DMS79 (cell line): ENCODE data around the gene TMC8.

ENCODE experiments used
- DNase-seq: peaks from one replicate; lab custom pipeline; 2025; lab: John Stamatoyannopoulos, UW

TMC8 gene

DNA sequence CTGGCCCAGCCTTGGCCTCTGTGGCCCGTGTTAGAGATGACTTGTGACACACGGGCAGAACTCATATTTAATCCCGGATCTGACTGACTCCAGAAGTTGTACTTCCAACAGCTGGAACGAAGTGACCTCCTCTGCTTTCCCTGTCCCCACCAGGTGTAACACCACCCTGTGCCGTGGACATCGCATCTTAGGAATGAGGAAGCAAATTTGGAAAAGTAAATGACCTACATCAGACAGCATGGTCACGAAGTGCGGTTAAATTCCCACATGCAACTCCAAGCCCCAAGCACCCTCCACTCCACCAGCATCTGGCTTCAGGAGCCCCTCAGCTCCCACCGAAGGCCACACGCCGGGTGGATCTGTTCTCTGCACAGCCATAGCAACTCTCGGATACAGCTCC lies 53.3 kb downstream of the TMC8 start:
- no peak for DNase-seq

DNA sequence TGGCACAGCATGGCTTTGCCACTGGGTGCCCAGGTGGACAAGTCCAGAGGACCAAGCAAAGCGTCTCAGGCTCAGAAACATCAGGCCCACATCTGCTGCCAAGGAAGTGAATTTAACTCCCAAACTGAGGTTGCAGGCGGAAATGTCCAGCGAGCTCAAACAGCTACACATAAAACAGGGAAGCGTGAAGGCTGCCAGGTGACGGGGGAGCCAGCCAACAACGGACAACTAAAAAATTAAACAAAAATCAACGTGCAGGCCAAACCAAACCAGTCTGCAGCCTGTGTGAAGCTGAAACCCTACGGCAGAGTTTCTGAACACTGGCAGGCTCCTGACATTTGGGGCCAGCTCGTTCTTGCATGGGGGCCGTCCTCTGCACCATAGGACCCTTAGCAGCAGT lies 53.8 kb downstream of the TMC8 start:
- no peak for DNase-seq

DNA sequence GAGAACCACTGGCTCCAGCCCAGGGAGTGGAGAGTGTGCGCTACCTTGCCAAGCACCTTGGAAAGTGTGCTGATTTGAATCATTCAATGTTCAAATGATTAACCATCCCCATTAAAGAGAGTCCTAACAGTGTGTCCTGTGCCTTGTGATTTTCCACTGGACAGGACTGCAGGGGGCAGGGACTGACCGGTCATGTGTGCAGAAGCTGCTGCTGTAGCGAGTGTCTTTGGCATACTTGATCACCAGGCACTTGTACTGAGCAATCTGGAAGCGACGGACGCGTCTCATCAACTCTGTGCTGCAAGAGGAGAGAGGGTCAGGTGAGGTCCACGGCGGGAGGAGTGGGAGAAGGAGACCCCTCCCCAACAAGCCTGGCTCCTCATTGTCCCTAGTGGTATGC lies 54.3 kb downstream of the TMC8 start:
- no peak for DNase-seq

DNA sequence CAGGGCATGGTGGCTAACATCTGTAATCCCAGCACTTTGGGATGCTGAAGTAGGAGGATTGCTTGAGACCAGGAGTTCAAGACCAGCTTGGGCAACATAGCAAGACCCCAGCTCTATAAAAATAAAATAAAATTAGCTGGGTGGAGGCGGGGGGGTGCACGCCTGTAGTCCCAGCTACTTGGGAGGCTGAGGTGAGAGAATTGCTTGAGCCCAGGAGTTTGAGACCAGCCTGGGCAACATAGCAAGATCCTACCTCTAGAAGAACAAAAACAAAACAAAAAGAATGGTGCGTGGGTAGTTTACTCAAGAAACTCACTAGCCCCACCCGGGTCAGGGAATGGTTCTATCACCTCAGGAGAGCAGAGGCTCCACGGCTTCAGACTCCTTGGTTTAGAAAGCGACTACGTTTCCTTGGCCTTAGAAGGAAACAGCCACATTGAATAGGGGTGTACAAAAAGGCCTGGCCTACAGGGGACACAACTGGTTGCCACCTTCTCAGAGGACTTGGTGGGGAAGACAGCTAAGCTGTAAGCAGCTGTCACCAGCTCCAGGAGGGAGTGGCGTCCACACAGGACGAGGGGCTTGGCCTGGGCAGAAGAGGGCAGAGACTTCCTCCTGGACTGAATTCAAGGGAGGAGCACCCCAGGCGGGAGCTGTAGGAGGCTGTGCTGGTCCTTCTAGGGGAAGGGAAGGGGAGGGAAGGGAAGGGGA lies 55.6 kb downstream of the TMC8 start:
- DNase-seq = no peak

DNA sequence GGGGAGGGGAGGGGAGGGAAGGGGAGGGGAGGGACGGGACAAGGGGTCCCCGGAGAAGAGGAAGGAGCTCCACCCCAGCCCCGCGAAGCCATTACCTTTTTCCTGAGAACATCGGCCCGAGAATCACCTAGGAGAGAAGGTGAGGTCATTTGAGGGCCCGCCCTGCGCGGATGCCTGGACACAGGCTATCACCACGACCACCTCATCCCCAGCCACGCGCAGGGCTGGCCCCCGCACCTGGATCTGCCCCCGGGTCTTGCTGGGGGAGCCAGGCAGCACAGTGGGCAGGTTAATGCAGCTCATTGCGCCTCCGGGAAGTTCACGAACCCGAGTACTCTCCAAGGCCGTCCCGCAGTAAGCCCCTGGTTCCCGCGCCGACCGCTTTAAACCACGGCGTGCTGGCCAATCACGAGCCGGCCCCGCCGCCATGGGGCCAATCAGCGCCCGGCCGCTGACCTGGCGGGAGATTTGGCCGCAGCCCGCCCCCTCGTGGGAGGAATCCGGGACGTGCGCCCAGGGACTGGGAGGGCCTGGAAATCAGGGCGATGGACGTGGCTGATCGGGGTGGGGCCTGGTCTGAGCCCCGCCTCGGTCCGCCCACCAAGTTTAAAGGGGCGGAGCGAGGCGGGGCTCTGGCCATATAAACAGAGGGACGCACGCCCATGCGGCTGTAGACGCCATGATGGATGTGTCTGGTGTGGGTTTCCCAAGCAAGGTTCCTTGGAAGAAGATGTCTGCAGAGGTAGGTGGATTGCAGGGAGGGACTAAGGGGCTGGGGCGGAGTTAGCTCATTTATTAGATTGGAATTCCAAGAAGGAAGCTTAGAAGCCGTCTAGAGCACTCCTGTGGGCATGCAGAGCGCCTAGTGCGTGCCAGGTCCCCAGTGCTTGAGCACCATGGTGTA lies 56.4 kb downstream of the TMC8 start, which contains the start of the genes AFMID and TK1:
AFMID (plus strand) TSS at position 671 of the 904 bp plus-strand sequence; CDS start at position 680, 9 bp downstream.
TK1 (minus strand) TSS at position 361 of the 904 bp plus-strand sequence; CDS start at position 303, 58 bp downstream.
- peak; percentile 73 for DNase-seq
